ENCODE results near the gene RAB27A.

GRCh38 chr15:55254916-55255679 is 34.5 kb downstream of the RAB27A start:
- TF ChIP-seq CTCF (IDR thresholded peaks at IDR 0.05; ENCODE audit: insufficient read depth, low read depth, low read length) (no peak), EZH2 (IDR thresholded peaks at IDR 0.05; ENCODE audit: insufficient read depth, low read length) (no peak)

Measured in astrocyte (in vitro differentiated cells and primary cell).